GM06990 (cell line): Measurements from ENCODE around the gene MLF2.

Experiments used
- DNase-seq: peaks from one replicate; pipeline ENCODE4 v3.0.0-alpha.2; 2011; ENCODE audit not compliant: insufficient read length; ENCODE audit errors: extremely low read depth
- H3K27me3 ChIP-seq: replicated peaks from 2 replicates; pipeline ENCODE4 v1.6.0; 2011; ENCODE audit warnings: low read length; ENCODE audit not compliant: control insufficient read depth, insufficient read depth
- H3K36me3 ChIP-seq: 2 replicates; pipeline ENCODE4 v1.5.1; 2011; ENCODE audit warnings: low read length; ENCODE audit not compliant: control insufficient read depth, insufficient read depth
- H3K4me3 ChIP-seq: replicated peaks from 2 replicates; pipeline ENCODE4 v1.5.1; 2011; ENCODE audit warnings: low read depth, mild to moderate bottlenecking, control low read depth, low read length
- CTCF ChIP-seq: IDR thresholded peaks from 2 replicates; pipeline ENCODE4 v1.5.1; 2011; ENCODE audit warnings: low read length, control low read depth, mild to moderate bottlenecking, inconsistent platforms; ENCODE audit not compliant: insufficient read depth, poor library complexity, severe bottlenecking

The MLF2 gene

GRCh38 chr12:6784761-6785160, 31.8 kb upstream of the MLF2 start:
- H3K27me3 ChIP-seq, result no peaks in the 10 kb centered on the region
- TF ChIP-seq CTCF, result no peak
- DNase-seq, result no peak
- H3K4me3 ChIP-seq, result no peak overlapping the region
- H3K36me3 ChIP-seq, result no peaks in the 10 kb centered on the region

GRCh38 chr12:6784296-6784695, 31.4 kb upstream of the MLF2 start:
- DNase-seq, result no peak
- TF ChIP-seq CTCF, result no peak
- H3K4me3 ChIP-seq, result no peak overlapping the region
- no peaks in the 10 kb centered on the region for H3K27me3 ChIP-seq
- no peaks in the 10 kb centered on the region for H3K36me3 ChIP-seq

GRCh38 chr12:6783828-6784227, 30.9 kb upstream of the MLF2 start:
- no peaks in the 10 kb centered on the region for H3K36me3 ChIP-seq
- no peak for TF ChIP-seq CTCF
- no peaks in the 10 kb centered on the region for H3K27me3 ChIP-seq
- no peak for DNase-seq
- no peak overlapping the region for H3K4me3 ChIP-seq

- TF ChIP-seq CTCF, result no peak
- no peak overlapping the region for H3K4me3 ChIP-seq
- H3K36me3 ChIP-seq, result no peaks in the 10 kb centered on the region
- no peak for DNase-seq
- H3K27me3 ChIP-seq, result no peaks in the 10 kb centered on the region
Measured at GRCh38 chr12:6782850-6783566, 30.1 kb upstream of the MLF2 start.

GRCh38 chr12:6782119-6782518, 29.2 kb upstream of the MLF2 start:
- Histone ChIP-seq H3K27me3 (no peaks in the 10 kb centered on the region), H3K36me3 (no peaks in the 10 kb centered on the region; the same call in 1 of the 2 replicates), H3K4me3 (no peak overlapping the region)
- TF ChIP-seq CTCF, result no peak
- no peak for DNase-seq

- H3K36me3 ChIP-seq, result no peaks in the 10 kb centered on the region; the same call in 1 of the 2 replicates
- no peak for DNase-seq
- TF ChIP-seq CTCF, result no peak
- H3K4me3 ChIP-seq, result no peak overlapping the region
- no peaks in the 10 kb centered on the region for H3K27me3 ChIP-seq
Measured at GRCh38 chr12:6780573-6780972, 27.6 kb upstream of the MLF2 start.
